K562 (cell line): ENCODE measurements around the gene ZSWIM1. TPM values are rescaled to one million over a fixed set of nuclear protein-coding genes. Genes with fewer than 3 reads are reported as not detected.

Source experiments
- BRD9 ChIP-seq: fragments of 450-650 bp; IDR thresholded peaks from 2 replicates; pipeline ENCODE4 v1.6.1; 2018; ENCODE audit warnings: low read depth; ENCODE audit not compliant: partially characterized antibody
- DIDO1 ChIP-seq: fragments of 450-650 bp; IDR thresholded peaks from 2 replicates; pipeline ENCODE4 v1.6.1; 2016; ENCODE audit warnings: low read depth, missing biosample characterization, missing genetic modification characterization
- MEF2A ChIP-seq: IDR thresholded peaks from 2 replicates; pipeline ENCODE4 v1.6.1; 2011; ENCODE audit warnings: low read depth, mild to moderate bottlenecking, low read length, moderate library complexity; ENCODE audit not compliant: control insufficient read depth
- NRF1 ChIP-seq, 2 experiments: fragments of 450-650 bp; IDR thresholded peaks in 1 of 2; conservative IDR thresholded peaks in 1 of 2; 2 replicates each; pipeline ENCODE4 v1.6.1; 2014; ENCODE audit warnings: mild to moderate bottlenecking in 2 of 2
- RCOR1 ChIP-seq, 2 experiments: IDR thresholded peaks; 2 replicates each; pipeline ENCODE4 v1.6.1; 2012; ENCODE audit warnings: low read depth in 2 of 2, low read length in 2 of 2, borderline replicate concordance in 1 of 2, improper control_type of control experiment in 1 of 2
- SMARCA4 ChIP-seq: fragments of 450-650 bp; IDR thresholded peaks from 2 replicates; pipeline ENCODE4 v1.6.1; 2016
- SNAPC5 ChIP-seq: fragments of 250-450 bp; sonication (Bioruptor Pico); IDR thresholded peaks from 2 replicates; pipeline ENCODE4 v1.8.0; 2021; ENCODE audit warnings: moderate library complexity, mild to moderate bottlenecking, inconsistent platforms
- YBX1 ChIP-seq: fragments of 450-650 bp; IDR thresholded peaks from 2 replicates; pipeline ENCODE4 v1.7.1; 2016; ENCODE audit warnings: mild to moderate bottlenecking
- ZBTB7A ChIP-seq: IDR thresholded peaks from 2 replicates; pipeline ENCODE4 v1.6.1; 2011; ENCODE audit warnings: low read depth, mild to moderate bottlenecking, low read length, moderate library complexity, borderline replicate concordance; ENCODE audit not compliant: control insufficient read depth
- ZNF583 ChIP-seq: fragments of 250-450 bp; sonication (Bioruptor Pico); IDR thresholded peaks from 2 replicates; pipeline ENCODE4 v1.4.0; 2020
- ZNF696 ChIP-seq: fragments of 250-450 bp; sonication (Bioruptor Pico); conservative IDR thresholded peaks from 2 replicates; pipeline ENCODE4 v1.4.0; 2020; ENCODE audit warnings: mild to moderate bottlenecking, moderate library complexity
- polyA plus RNA-seq, 8 experiments: library from polyadenylated mRNA; depleted of rRNA in 4 of 8; stranded (reverse) in 5 of 8; unstranded in 3 of 8; fragments of >200 nt; fragmentation: Nextera tagmentation in 2 of 8; fragmentation: Illumina TruSeq in 1 of 8; extraction: Ambion mirVana in 2 of 8; extraction: Trizol in 1 of 8; gene quantifications; 2 replicates each; pipeline versions ENCODE4 v1.2.1 to v1.2.3, GENCODE V29; 2011 to 2014; ENCODE audit warnings: inconsistent platforms in 1 of 8, missing spikeins in 1 of 8
- total RNA-seq, 7 experiments: library from RNA; depleted of rRNA in 6 of 7; stranded (reverse); fragments of >200 nt in 6 of 7; fragmentation: Illumina TruSeq in 2 of 7; extraction: Trizol in 2 of 7; gene quantifications; 2 replicates each; pipeline versions ENCODE4 v1.2.1 to v1.2.3, GENCODE V29; 2011 to 2021; ENCODE audit warnings: low replicate concordance in 1 of 7
- TF ChIP-seq, protein P1 (sequence below): fragments of 150-350 bp; IDR thresholded peaks from 2 replicates; pipeline ENCODE4 v1.6.1; 2014; ENCODE audit warnings: low read depth, mild to moderate bottlenecking, low read length, borderline replicate concordance
- TF ChIP-seq, protein P2 (sequence below): fragments of 250-450 bp; sonication (Bioruptor Pico); IDR thresholded peaks from 2 replicates; pipeline ENCODE4 v1.5.0; 2021
- TF ChIP-seq, protein P3 (sequence below): fragments of 450-650 bp; IDR thresholded peaks from 2 replicates; pipeline ENCODE4 v1.6.1; 2017; ENCODE audit warnings: antibody characterized with exemption, mild to moderate bottlenecking

ZSWIM1 gene
- total and polyA plus RNA-seq, 9 of the 15 experiments (the other 6 are each of a cell fraction or from before 2014, with no cell fraction given), result 2.5 to 15.6 (median 9.5) TPM

DNA sequence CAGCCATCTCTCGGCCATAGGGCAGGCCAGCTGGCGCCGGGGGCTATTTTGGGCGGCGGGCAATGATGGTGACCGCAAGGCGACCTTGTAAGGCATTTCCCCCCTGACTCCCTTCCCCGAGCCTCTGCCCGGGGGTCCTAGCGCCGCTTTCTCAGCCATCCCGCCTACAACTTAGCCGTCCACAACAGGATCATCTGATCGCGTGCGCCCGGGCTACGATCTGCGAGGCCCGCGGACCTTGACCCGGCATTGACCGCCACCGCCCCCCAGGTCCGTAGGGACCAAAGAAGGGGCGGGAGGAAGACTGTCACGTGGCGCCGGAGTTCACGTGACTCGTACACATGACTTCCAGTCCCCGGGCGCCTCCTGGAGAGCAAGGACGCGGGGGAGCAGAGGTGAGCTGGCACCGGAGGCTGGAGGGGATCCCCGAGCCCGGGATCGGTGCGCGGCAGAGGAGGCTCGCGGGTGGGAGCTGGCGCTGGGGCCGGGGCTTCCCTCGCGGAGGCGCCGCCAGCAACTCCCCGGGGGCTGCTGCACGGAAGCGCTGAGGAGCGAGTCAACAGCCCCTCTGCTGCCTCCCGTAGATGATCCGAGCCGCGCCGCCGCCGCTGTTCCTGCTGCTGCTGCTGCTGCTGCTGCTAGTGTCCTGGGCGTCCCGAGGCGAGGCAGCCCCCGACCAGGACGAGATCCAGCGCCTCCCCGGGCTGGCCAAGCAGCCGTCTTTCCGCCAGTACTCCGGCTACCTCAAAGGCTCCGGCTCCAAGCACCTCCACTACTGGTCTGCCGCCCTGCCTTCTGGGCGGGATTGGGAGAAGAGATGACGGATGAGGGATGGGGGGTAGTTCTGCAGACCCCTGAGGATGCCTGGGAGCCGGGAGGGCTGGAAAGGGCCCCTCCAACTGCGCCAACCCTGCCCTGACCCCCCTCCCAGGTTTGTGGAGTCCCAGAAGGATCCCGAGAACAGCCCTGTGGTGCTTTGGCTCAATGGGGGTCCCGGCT lies 10.3 kb downstream of the ZSWIM1 start, which contains the start of the genes CTSA and NEURL2 (continued):
- TF ChIP-seq, protein P1, sequence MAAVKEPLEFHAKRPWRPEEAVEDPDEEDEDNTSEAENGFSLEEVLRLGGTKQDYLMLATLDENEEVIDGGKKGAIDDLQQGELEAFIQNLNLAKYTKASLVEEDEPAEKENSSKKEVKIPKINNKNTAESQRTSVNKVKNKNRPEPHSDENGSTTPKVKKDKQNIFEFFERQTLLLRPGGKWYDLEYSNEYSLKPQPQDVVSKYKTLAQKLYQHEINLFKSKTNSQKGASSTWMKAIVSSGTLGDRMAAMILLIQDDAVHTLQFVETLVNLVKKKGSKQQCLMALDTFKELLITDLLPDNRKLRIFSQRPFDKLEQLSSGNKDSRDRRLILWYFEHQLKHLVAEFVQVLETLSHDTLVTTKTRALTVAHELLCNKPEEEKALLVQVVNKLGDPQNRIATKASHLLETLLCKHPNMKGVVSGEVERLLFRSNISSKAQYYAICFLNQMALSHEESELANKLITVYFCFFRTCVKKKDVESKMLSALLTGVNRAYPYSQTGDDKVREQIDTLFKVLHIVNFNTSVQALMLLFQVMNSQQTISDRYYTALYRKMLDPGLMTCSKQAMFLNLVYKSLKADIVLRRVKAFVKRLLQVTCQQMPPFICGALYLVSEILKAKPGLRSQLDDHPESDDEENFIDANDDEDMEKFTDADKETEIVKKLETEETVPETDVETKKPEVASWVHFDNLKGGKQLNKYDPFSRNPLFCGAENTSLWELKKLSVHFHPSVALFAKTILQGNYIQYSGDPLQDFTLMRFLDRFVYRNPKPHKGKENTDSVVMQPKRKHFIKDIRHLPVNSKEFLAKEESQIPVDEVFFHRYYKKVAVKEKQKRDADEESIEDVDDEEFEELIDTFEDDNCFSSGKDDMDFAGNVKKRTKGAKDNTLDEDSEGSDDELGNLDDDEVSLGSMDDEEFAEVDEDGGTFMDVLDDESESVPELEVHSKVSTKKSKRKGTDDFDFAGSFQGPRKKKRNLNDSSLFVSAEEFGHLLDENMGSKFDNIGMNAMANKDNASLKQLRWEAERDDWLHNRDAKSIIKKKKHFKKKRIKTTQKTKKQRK, result 0 out of 2 replicates have a peak, but pooled peaks have one; percentile 31
- TF ChIP-seq NRF1 (conservative IDR thresholded peaks at IDR 0.05 in 1 of 2, IDR thresholded peaks at IDR 0.05 in 1 of 2), result peak; percentile 27 to 36; a peak in 2 of 4 replicates
- peak; percentile 78 for TF ChIP-seq DIDO1
- no peak for TF ChIP-seq SMARCA4
- peak; percentile 76 for TF ChIP-seq MEF2A
- TF ChIP-seq BRD9, result no peak
- TF ChIP-seq ZNF696 (CRISPR knock-in tag), result no peak
- TF ChIP-seq, protein P2, sequence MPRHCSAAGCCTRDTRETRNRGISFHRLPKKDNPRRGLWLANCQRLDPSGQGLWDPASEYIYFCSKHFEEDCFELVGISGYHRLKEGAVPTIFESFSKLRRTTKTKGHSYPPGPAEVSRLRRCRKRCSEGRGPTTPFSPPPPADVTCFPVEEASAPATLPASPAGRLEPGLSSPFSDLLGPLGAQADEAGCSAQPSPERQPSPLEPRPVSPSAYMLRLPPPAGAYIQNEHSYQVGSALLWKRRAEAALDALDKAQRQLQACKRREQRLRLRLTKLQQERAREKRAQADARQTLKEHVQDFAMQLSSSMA (CRISPR knock-in tag), result 0 out of 2 replicates have a peak, but pooled peaks have one; percentile 32
- peak; percentile 89 for TF ChIP-seq ZBTB7A
- no peak for TF ChIP-seq SNAPC5 (CRISPR knock-in tag)
- TF ChIP-seq YBX1, result no peak
- peak in 1 of 2 experiments; percentile 83; a peak in 2 of 4 replicates for TF ChIP-seq RCOR1 (IDR thresholded peaks at IDR 0.05; ENCODE audit: borderline replicate concordance in 1 of 2, low read depth in 2 of 2, low read length in 2 of 2)
- TF ChIP-seq ZNF583, result no peak
- TF ChIP-seq, protein P3, sequence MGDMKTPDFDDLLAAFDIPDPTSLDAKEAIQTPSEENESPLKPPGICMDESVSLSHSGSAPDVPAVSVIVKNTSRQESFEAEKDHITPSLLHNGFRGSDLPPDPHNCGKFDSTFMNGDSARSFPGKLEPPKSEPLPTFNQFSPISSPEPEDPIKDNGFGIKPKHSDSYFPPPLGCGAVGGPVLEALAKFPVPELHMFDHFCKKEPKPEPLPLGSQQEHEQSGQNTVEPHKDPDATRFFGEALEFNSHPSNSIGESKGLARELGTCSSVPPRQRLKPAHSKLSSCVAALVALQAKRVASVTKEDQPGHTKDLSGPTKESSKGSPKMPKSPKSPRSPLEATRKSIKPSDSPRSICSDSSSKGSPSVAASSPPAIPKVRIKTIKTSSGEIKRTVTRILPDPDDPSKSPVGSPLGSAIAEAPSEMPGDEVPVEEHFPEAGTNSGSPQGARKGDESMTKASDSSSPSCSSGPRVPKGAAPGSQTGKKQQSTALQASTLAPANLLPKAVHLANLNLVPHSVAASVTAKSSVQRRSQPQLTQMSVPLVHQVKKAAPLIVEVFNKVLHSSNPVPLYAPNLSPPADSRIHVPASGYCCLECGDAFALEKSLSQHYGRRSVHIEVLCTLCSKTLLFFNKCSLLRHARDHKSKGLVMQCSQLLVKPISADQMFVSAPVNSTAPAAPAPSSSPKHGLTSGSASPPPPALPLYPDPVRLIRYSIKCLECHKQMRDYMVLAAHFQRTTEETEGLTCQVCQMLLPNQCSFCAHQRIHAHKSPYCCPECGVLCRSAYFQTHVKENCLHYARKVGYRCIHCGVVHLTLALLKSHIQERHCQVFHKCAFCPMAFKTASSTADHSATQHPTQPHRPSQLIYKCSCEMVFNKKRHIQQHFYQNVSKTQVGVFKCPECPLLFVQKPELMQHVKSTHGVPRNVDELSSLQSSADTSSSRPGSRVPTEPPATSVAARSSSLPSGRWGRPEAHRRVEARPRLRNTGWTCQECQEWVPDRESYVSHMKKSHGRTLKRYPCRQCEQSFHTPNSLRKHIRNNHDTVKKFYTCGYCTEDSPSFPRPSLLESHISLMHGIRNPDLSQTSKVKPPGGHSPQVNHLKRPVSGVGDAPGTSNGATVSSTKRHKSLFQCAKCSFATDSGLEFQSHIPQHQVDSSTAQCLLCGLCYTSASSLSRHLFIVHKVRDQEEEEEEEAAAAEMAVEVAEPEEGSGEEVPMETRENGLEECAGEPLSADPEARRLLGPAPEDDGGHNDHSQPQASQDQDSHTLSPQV, result peak; percentile 75
